ENCODE results near the gene KLF4. TPM values are rescaled to one million over a fixed set of nuclear protein-coding genes. Genes with fewer than 3 reads are reported as not detected.
"Not testable (repeated sequence)": the region's sequence is repeated elsewhere in the genome, so short reads cannot be mapped to it uniquely, and the experiment has no call there.

Gene KLF4
- total and polyA plus RNA-seq, 9 donors = 29.2 to 138 (median 46.7) TPM

- Histone ChIP-seq H3K4me3 (no peak overlapping the region), H3K27ac (no peak overlapping the region), H3K9me3 (no peaks in the 10 kb centered on the region), H3K4me1 (ENCODE audit: insufficient read depth) (no peaks in the 10 kb centered on the region), H3K27me3 (no peaks in the 10 kb centered on the region), H3K36me3 (no peaks in the 10 kb centered on the region)
- intact Hi-C loops (cut with DNase I) = no loop called here
- TF ChIP-seq CTCF (IDR thresholded peaks at IDR 0.05) = no peak
- no peak for TF ChIP-seq POLR2A (IDR thresholded peaks at IDR 0.05)
- WGBS, 3 donors = 83 to 88% (median 84%) methylated on average over 2 of the region's 2 CpGs
- no peak for DNase-seq
These were observed 24.0 kb upstream of the KLF4 start for GRCh38 chr9:107513464-107514100.

- no peak for DNase-seq
- Histone ChIP-seq H3K9me3 (no peaks in the 10 kb centered on the region), H3K27ac (no peak overlapping the region), H3K4me3 (no peak overlapping the region), H3K36me3 (no peaks in the 10 kb centered on the region), H3K4me1 (ENCODE audit: insufficient read depth) (no peaks in the 10 kb centered on the region), H3K27me3 (no peaks in the 10 kb centered on the region)
- intact Hi-C loops (cut with DNase I) = no loop called here
- 49 to 55% (median 54%) methylated on average over 7 of the region's 7 CpGs for WGBS, 3 donors
- TF ChIP-seq CTCF (IDR thresholded peaks at IDR 0.05) = no peak
- no peak for TF ChIP-seq EP300 (IDR thresholded peaks at IDR 0.05)
These were observed 15.3 kb upstream of the KLF4 start for GRCh38 chr9:107504585-107505455.

GRCh38 chr9:107502464-107502863, 12.9 kb upstream of the KLF4 start:
- H3K27ac ChIP-seq = no peak overlapping the region
- H3K9me3 ChIP-seq = no peaks in the 10 kb centered on the region
- DNase-seq = no peak
- no peaks in the 10 kb centered on the region for H3K27me3 ChIP-seq
- 94 to 97% (median 95%) methylated on average over 3 of the region's 3 CpGs for WGBS, 3 donors
- intact Hi-C loops (cut with DNase I) = no loop called here
- no peak overlapping the region for H3K4me3 ChIP-seq
- TF ChIP-seq EP300 (IDR thresholded peaks at IDR 0.05) (no peak), CTCF (IDR thresholded peaks at IDR 0.05) (no peak), POLR2A (IDR thresholded peaks at IDR 0.05) (no peak)
- no peaks in the 10 kb centered on the region for H3K36me3 ChIP-seq
- no peaks in the 10 kb centered on the region for H3K4me1 ChIP-seq (ENCODE audit: insufficient read depth)

- H3K27ac ChIP-seq; DNase-seq; H3K27me3 ChIP-seq; intact Hi-C loops (cut with DNase I); H3K4me3 ChIP-seq; H3K36me3 ChIP-seq; H3K9me3 ChIP-seq; H3K4me1 ChIP-seq (ENCODE audit: insufficient read depth): not testable (repeated sequence)
- 89 to 93% (median 91%) methylated on average over 17 of the region's 17 CpGs for WGBS, 3 donors
These were observed 11.0 kb upstream of the KLF4 start for GRCh38 chr9:107500421-107501200.
